Naive thymus-derived CD4-positive, alpha-beta T cell (primary cell): ENCODE measurements around the gene KATNAL1. TPM values are rescaled to one million over a fixed set of nuclear protein-coding genes. Genes with fewer than 3 reads are reported as not detected.
A peak's percentile ranks its signal among the peaks of the same experiment; 100 is the strongest.

Experiments
- ATAC-seq: fragments of 150-1000 bp; cut with Tn5 transposase; 2 replicates; pipeline ENCODE4 v1.10.0; 2021; ENCODE audit warnings: mild to moderate bottlenecking, moderate library complexity
- CTCF ChIA-PET: fragments of 350-600 bp; sonication (Branson Sonifier 250); formaldehyde crosslinking; loops from one replicate; lab custom pipeline; 2021; ENCODE audit warnings: antibody characterized with exemption; lab: Charles Lee
- POLR2A ChIA-PET: fragments of 350-600 bp; sonication (Branson Sonifier 250); formaldehyde crosslinking; loops from one replicate; lab custom pipeline; 2021; ENCODE audit warnings: antibody characterized with exemption, inconsistent platforms; lab: Charles Lee
- DNase-seq, 9 donors: peaks; one replicate each; pipeline versions ENCODE4 v3.0.0 to v3.0.0-alpha.2; 2020 to 2022; ENCODE audit warnings: mixed read lengths in 1 of 9
- H3K27ac ChIP-seq: one replicate; pipeline ENCODE4 v1.7.0; 2013; ENCODE audit warnings: mild to moderate bottlenecking, low read depth, low read length, moderate library complexity
- H3K27me3 ChIP-seq, 2 donors: one replicate each; pipeline ENCODE4 v1.7.0; 2013; ENCODE audit warnings: low read length in 2 of 2, mild to moderate bottlenecking in 2 of 2, moderate library complexity in 2 of 2; ENCODE audit not compliant: control insufficient read depth in 2 of 2, insufficient read depth in 2 of 2
- H3K36me3 ChIP-seq, 3 experiments: 1 replicate in 2 of 3; 2 replicates in 1 of 3; pipeline ENCODE4 v1.7.0; 2013; ENCODE audit warnings: low read length in 3 of 3, mild to moderate bottlenecking in 3 of 3, moderate library complexity in 1 of 3; ENCODE audit not compliant: insufficient read depth in 3 of 3, control insufficient read depth in 2 of 3
- H3K4me1 ChIP-seq, 2 donors: one replicate each; pipeline ENCODE4 v1.7.0; 2013; ENCODE audit warnings: low read length in 2 of 2, mild to moderate bottlenecking in 2 of 2, moderate library complexity in 1 of 2; ENCODE audit not compliant: control insufficient read depth in 2 of 2, insufficient read depth in 2 of 2
- H3K4me3 ChIP-seq: 2 replicates; pipeline ENCODE4 v1.7.0; 2013; ENCODE audit warnings: mild to moderate bottlenecking, low read length
- H3K9me3 ChIP-seq, 3 experiments: 1 replicate in 2 of 3; 2 replicates in 1 of 3; pipeline ENCODE4 v1.7.0; 2013; ENCODE audit warnings: low read length in 3 of 3; ENCODE audit not compliant: control insufficient read depth in 2 of 3
- H3K27ac Mint-ChIP-seq, 9 donors: one replicate each; pipeline ENCODE4 v1.8.0; 2020 to 2022; ENCODE audit warnings: mixed read lengths in 9 of 9, mild to moderate bottlenecking in 8 of 9, moderate library complexity in 5 of 9, inconsistent platforms in 2 of 9
- H3K27me3 Mint-ChIP-seq, 5 donors: one replicate each; pipeline ENCODE4 v1.8.0; 2021 to 2022; ENCODE audit warnings: mixed read lengths in 5 of 5, mild to moderate bottlenecking in 1 of 5
- H3K36me3 Mint-ChIP-seq, 5 donors: one replicate each; pipeline ENCODE4 v1.8.0; 2020 to 2022; ENCODE audit warnings: mixed read lengths in 5 of 5, mild to moderate bottlenecking in 3 of 5, inconsistent platforms in 1 of 5
- H3K4me1 Mint-ChIP-seq, 7 donors: one replicate each; pipeline ENCODE4 v1.8.0; 2020 to 2022; ENCODE audit warnings: mixed read lengths in 7 of 7, mild to moderate bottlenecking in 3 of 7, inconsistent platforms in 1 of 7
- H3K4me3 Mint-ChIP-seq, 10 donors: one replicate each; pipeline ENCODE4 v1.8.0; 2020 to 2022; ENCODE audit warnings: mild to moderate bottlenecking in 10 of 10, mixed read lengths in 10 of 10, moderate library complexity in 6 of 10, inconsistent platforms in 2 of 10
- H3K9me3 Mint-ChIP-seq, 11 donors: one replicate each; pipeline ENCODE4 v1.8.0; 2020 to 2022; ENCODE audit warnings: mixed read lengths in 11 of 11, mild to moderate bottlenecking in 4 of 11, inconsistent platforms in 1 of 11, moderate library complexity in 1 of 11
- intact Hi-C, 2 donors: fragments of 100-400 bp; cut with micrococcal nuclease; formaldehyde crosslinking; loops; one replicate each; pipeline ENCODE4 v1.15.1; 2023
- polyA plus RNA-seq, 2 donors: library from polyadenylated mRNA; unstranded; fragments of 300-500 nt; fragmentation: Illumina TruSeq; gene quantifications; one replicate each; pipeline ENCODE4 v1.2.3, GENCODE V29; 2021
- total RNA-seq, 6 experiments: library from RNA in 5 of 6; stranded (reverse) in 5 of 6; gene quantifications; 1 replicate in 5 of 6; 2 replicates in 1 of 6; pipeline ENCODE4 v1.2.3 and lab custom pipeline; 2021 to 2026

Gene KATNAL1
- total RNA-seq (10 to 100 TPM in 1 of 5 experiments, 1 to 10 TPM in 3, under 1 TPM in 1; 0.89 to 16.8 (median 4.2) TPM), polyA plus RNA-seq (1 to 10 TPM in 1 of 2 donors, under 1 TPM in 1; 0.25 to 1.4 TPM), total RNA-seq (lab: John Stamatoyannopoulos, UW) (7.1 reads per million, percentile 30 among the genes with 10 or more reads in this experiment)

- peak; percentile 75 for ATAC-seq
- CTCF ChIA-PET = interaction anchor here (1.3 to 1.9 kb wide), 3 partner anchors 10 to 175 kb away, joined by 4 to 8 read pairs (median 7); no protein-coding TSS in a partner anchor
- Histone ChIP-seq H3K27ac (peak within 1 kb of the TSS; percentile 78), H3K36me3 (peaks cover 0 to 5% (median 0%) of the 10 kb centered on the region in 3 experiments), H3K27me3 (no peaks in the 10 kb centered on the region), H3K4me3 (peak within 1 kb of the TSS; percentile 96), H3K4me1 (peaks cover 0 to 4% of the 10 kb centered on the region in 2 donors), H3K9me3 (no peaks in the 10 kb centered on the region)
- Mint-ChIP-seq H3K27ac (peak within 1 kb of the TSS in 8 of 9 donors; percentile 37 to 89 (median 82)), H3K27me3 (no peaks in the 10 kb centered on the region), H3K9me3 (no peaks in the 10 kb centered on the region), H3K4me1 (peaks cover 0 to 47% (median 7%) of the 10 kb centered on the region in 7 donors), H3K36me3 (peaks cover 0 to 8% (median 0%) of the 10 kb centered on the region in 5 donors), H3K4me3 (peak within 1 kb of the TSS; percentile 79 to 92 (median 89))
- POLR2A ChIA-PET = interaction anchor here (0.7 to 3.5 kb wide), 14 partner anchors 9 to 159 kb away, joined by 3 to 14 read pairs (median 3); partner anchors contain the start of genes HMGB1 and UBE2L5
- intact Hi-C loops = loop anchor here (1.0 to 5.0 kb wide), 18 partner anchors 39 to 855 kb away; partner anchors contain the start of genes USPL1 (in 2 of the 2), SLC7A1 (in 1 of the 2) and UBL3 (in 1 of the 2)
- peak in 3 of 9 donors; percentile 56 to 71 (median 70) for DNase-seq
Measured at GRCh38 chr13:30307194-30307970, at the start of gene KATNAL1. Gene KATNAL1 (minus strand): TSS chr13:30307551. CDS start chr13:30283777, 23,774 bp downstream.

GRCh38 chr13:30355839-30356238 is 48.5 kb upstream of the KATNAL1 start:
- Mint-ChIP-seq H3K27ac (peak overlapping the region in 4 of 9 donors; percentile 34 to 75 (median 45)), H3K4me1 (peaks cover 10 to 43% (median 38%) of the 10 kb centered on the region in 7 donors), H3K36me3 (peaks cover 15 to 53% (median 18%) of the 10 kb centered on the region in 5 donors), H3K4me3 (peak overlapping the region in 5 of 10 donors; percentile 17 to 56 (median 32)), H3K27me3 (no peaks in the 10 kb centered on the region), H3K9me3 (peaks cover 3 to 19% (median 9%) of the 10 kb centered on the region in 11 donors)
- no peak overlapping the region for H3K27ac ChIP-seq
- H3K36me3 ChIP-seq = no peaks in the 10 kb centered on the region
- H3K4me3 ChIP-seq = no peak overlapping the region
- ATAC-seq (no peak), DNase-seq (no peak)
- peaks cover 0 to 7% (median 0%) of the 10 kb centered on the region in 3 experiments for H3K9me3 ChIP-seq
- peaks cover 0 to 4% of the 10 kb centered on the region in 2 donors for H3K4me1 ChIP-seq
- POLR2A ChIA-PET = interaction anchor here (0.7 to 1.3 kb wide), 2 partner anchors 17 to 19 kb away, joined by 3 read pairs; no protein-coding TSS in a partner anchor
- CTCF ChIA-PET = interaction anchor here (0.6 to 1.0 kb wide), 2 partner anchors 18 to 74 kb away, joined by 3 to 4 read pairs; no protein-coding TSS in a partner anchor
- no peaks in the 10 kb centered on the region for H3K27me3 ChIP-seq
- intact Hi-C loops = loop anchor here in 1 of 2 donors (1.0 to 2.0 kb wide), 6 partner anchors 18 to 447 kb away; partner anchors contain the start of gene HMGB1

DNA sequence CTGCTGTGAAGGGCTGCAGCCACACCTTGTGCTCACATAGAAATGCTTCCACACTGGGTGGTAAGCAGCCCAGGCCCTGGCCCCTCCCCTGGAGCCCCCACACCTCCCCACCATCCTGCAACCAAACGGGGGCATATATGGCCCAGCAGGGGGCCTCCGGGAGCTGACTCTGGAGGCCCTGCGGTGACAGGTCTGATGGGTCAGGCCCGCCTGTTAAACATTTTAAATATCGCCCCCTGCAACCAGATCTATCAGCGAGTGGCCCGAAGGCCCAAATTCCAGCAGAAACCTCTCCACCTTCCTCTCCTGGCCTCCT is 48.0 kb upstream of the KATNAL1 start:
- CTCF ChIA-PET = interaction anchor here (0.6 to 1.7 kb wide), 3 partner anchors 11 to 107 kb away, joined by 3 to 12 read pairs (median 3); no protein-coding TSS in a partner anchor
- Mint-ChIP-seq H3K36me3 (peaks cover 10 to 49% (median 14%) of the 10 kb centered on the region in 5 donors), H3K27ac (peak overlapping the region in 3 of 9 donors; percentile 8 to 75 (median 39)), H3K4me1 (peaks cover 10 to 40% (median 35%) of the 10 kb centered on the region in 7 donors), H3K4me3 (peak overlapping the region in 7 of 10 donors; percentile 14 to 61 (median 32)), H3K9me3 (peaks cover 3 to 19% (median 9%) of the 10 kb centered on the region in 11 donors), H3K27me3 (no peaks in the 10 kb centered on the region)
- peaks cover 0 to 7% (median 0%) of the 10 kb centered on the region in 3 experiments for H3K9me3 ChIP-seq
- no peak overlapping the region for H3K27ac ChIP-seq
- POLR2A ChIA-PET = interaction anchor here (1.2 to 1.6 kb wide), 3 partner anchors 9 to 18 kb away, joined by 3 to 8 read pairs (median 3); no protein-coding TSS in a partner anchor
- H3K4me1 ChIP-seq = peaks cover 0 to 4% of the 10 kb centered on the region in 2 donors
- intact Hi-C loops = loop anchor here in 1 of 2 donors (1.0 to 2.0 kb wide), 6 partner anchors 19 to 447 kb away; partner anchors contain the start of gene HMGB1
- H3K4me3 ChIP-seq = no peak overlapping the region
- no peaks in the 10 kb centered on the region for H3K36me3 ChIP-seq
- ATAC-seq (peak; percentile 84), DNase-seq (peak in 3 of 9 donors; percentile 26 to 40 (median 28))
- no peaks in the 10 kb centered on the region for H3K27me3 ChIP-seq

DNA sequence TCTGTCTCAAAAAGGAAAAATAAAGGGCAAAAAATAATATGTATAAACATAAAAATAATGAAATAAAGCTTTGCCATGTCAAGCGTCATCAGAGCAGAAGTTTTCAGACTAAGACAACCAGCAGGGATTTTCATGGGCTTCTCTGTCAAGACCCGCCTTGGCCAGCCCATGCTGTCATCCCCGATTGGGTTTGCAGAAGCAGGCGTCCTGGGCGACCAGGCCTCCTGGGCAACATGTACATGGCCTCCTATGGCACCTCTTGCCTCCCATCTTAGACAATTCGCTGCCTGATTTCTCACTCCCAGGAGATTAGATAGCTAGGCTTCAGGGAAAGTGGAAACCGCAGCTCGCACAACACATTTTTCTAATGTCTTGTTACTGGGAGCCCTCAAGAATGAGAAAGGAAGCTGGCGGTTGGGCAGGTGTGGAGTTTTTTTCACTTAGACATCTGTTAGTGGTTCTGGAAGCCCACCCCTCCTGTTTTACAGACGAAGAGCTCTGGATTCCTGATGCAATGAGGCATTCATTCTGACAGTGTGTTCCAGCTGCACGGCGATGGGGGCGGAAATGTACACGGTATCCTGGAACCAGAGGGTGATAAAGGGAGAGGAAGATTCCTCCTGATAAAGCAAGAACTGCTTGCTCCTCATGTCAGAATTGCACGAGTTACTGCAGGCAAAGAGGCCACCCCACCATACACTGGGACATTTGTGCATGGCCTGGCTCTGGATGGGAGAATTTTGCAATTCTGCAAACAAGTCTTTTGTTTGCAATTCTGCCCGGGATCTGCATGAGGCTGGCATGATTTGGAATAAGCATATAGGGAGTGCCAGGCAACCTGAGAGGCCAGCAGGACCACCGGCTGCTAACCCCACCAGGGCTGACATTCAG is 47.4 kb upstream of the KATNAL1 start:
- Mint-ChIP-seq H3K4me1 (peaks cover 12 to 42% (median 35%) of the 10 kb centered on the region in 7 donors), H3K9me3 (peaks cover 3 to 19% (median 9%) of the 10 kb centered on the region in 11 donors), H3K27me3 (no peaks in the 10 kb centered on the region), H3K27ac (peak overlapping the region in 4 of 9 donors; percentile 16 to 70 (median 50)), H3K4me3 (peak overlapping the region in 8 of 10 donors; percentile 7 to 75 (median 48)), H3K36me3 (peaks cover 10 to 48% (median 14%) of the 10 kb centered on the region in 5 donors)
- H3K4me3 ChIP-seq = no peak overlapping the region
- intact Hi-C loops = loop anchor here in 1 of 2 donors (1.0 to 2.0 kb wide), 6 partner anchors 20 to 448 kb away; partner anchors contain the start of gene HMGB1
- POLR2A ChIA-PET = interaction anchor here (1.0 to 2.0 kb wide), 6 partner anchors 9 to 53 kb away, joined by 3 to 8 read pairs (median 3); no protein-coding TSS in a partner anchor
- CTCF ChIA-PET = interaction anchor here (0.6 to 1.7 kb wide), 6 partner anchors 11 to 171 kb away, joined by 3 to 12 read pairs (median 6); no protein-coding TSS in a partner anchor
- peaks cover 0 to 7% (median 0%) of the 10 kb centered on the region in 3 experiments for H3K9me3 ChIP-seq
- peaks cover 0 to 4% of the 10 kb centered on the region in 2 donors for H3K4me1 ChIP-seq
- ATAC-seq (no peak), DNase-seq (no peak)
- no peaks in the 10 kb centered on the region for H3K27me3 ChIP-seq
- H3K36me3 ChIP-seq = no peaks in the 10 kb centered on the region
- no peak overlapping the region for H3K27ac ChIP-seq

- no peaks in the 10 kb centered on the region for H3K27me3 Mint-ChIP-seq
- no peaks in the 10 kb centered on the region for H3K36me3 ChIP-seq
Measured at GRCh38 chr13:30353471-30354215, 46.3 kb upstream of the KATNAL1 start.

More at GRCh38 chr13:30353471-30354215, 46.3 kb upstream of the KATNAL1 start:
- Histone ChIP-seq H3K4me1 (peaks cover 0 to 4% of the 10 kb centered on the region in 2 donors), H3K4me3 (no peak overlapping the region), H3K27me3 (no peaks in the 10 kb centered on the region), H3K9me3 (peaks cover 0 to 7% (median 0%) of the 10 kb centered on the region in 3 experiments), H3K27ac (no peak overlapping the region)
- Mint-ChIP-seq H3K9me3 (peaks cover 3 to 19% (median 9%) of the 10 kb centered on the region in 11 donors), H3K4me3 (peak overlapping the region in 2 of 10 donors; percentile 7 to 66), H3K4me1 (peaks cover 12 to 42% (median 30%) of the 10 kb centered on the region in 7 donors), H3K36me3 (peaks cover 10 to 45% (median 14%) of the 10 kb centered on the region in 5 donors), H3K27ac (no peak overlapping the region)
- intact Hi-C loops = loop anchor here in 1 of 2 donors (2.0 kb wide), 1 partner anchor 449 kb away; no protein-coding TSS in a partner anchor
- CTCF ChIA-PET = interaction anchor here (0.7 to 1.7 kb wide), 6 partner anchors 13 to 109 kb away, joined by 3 to 12 read pairs (median 4); no protein-coding TSS in a partner anchor
- ATAC-seq (no peak), DNase-seq (no peak)
- POLR2A ChIA-PET = interaction anchor here (0.7 to 2.0 kb wide), 5 partner anchors 8 to 211 kb away, joined by 3 to 8 read pairs (median 4); no protein-coding TSS in a partner anchor
